ENCODE results near the gene LRMDA. TPM values are rescaled to one million over a fixed set of nuclear protein-coding genes. Genes with fewer than 3 reads are reported as not detected.

The LRMDA gene
- total and polyA plus RNA-seq, 2 of the 4 experiments (the other 2 are of a cell fraction), result 0.07 TPM; not detected in 1

- no peaks in the 10 kb centered on the region for H3K9me1 ChIP-seq (ENCODE audit: insufficient read depth, low read length)
- no peaks in the 10 kb centered on the region for H4K20me1 ChIP-seq (ENCODE audit: insufficient read depth, low read length)
- H3K23ac ChIP-seq (ENCODE audit: low read depth, low read length), result no peak overlapping the region
- no peak overlapping the region; the same call in 1 of the 2 replicates for H4K91ac ChIP-seq (ENCODE audit: insufficient read depth, low read depth, low read length)
- H2AK9ac ChIP-seq (replicated peaks; ENCODE audit: low read depth, low read length, poor library complexity), result no peak overlapping the region
- H3K27ac ChIP-seq (ENCODE audit: insufficient read depth, low read length), result no peak overlapping the region
- H3K27me3 ChIP-seq (ENCODE audit: control insufficient read depth, insufficient read depth, low read length), result peaks cover 2% of the 10 kb centered on the region
- no peak overlapping the region for H3K4me2 ChIP-seq (ENCODE audit: low read depth, low read length)
- H3K4ac ChIP-seq (ENCODE audit: low read depth, low read length), result peak overlapping the region; percentile 41; the same call in 1 of the 2 replicates
- peak overlapping the region; percentile 51; the same call in 1 of the 2 replicates for H3K18ac ChIP-seq (ENCODE audit: low read depth, low read length)
- TF ChIP-seq MAZ (IDR thresholded peaks at IDR 0.05; ENCODE audit: borderline replicate concordance, low read depth, low read length), result no peak
- TF ChIP-seq FOS (IDR thresholded peaks at IDR 0.05; ENCODE audit: low read depth, low read length), result no peak
- no peak for TF ChIP-seq MXI1 (IDR thresholded peaks at IDR 0.05; ENCODE audit: borderline replicate concordance, low read depth, low read length)
- TF ChIP-seq NFE2L2 (IDR thresholded peaks at IDR 0.05; ENCODE audit: low read depth, low read length), result no peak
- no peak for TF ChIP-seq MAFK (IDR thresholded peaks at IDR 0.05; ENCODE audit: low read depth, low read length)
- TF ChIP-seq RAD21 (IDR thresholded peaks at IDR 0.05; ENCODE audit: low read length), result no peak
- TF ChIP-seq, protein P1, sequence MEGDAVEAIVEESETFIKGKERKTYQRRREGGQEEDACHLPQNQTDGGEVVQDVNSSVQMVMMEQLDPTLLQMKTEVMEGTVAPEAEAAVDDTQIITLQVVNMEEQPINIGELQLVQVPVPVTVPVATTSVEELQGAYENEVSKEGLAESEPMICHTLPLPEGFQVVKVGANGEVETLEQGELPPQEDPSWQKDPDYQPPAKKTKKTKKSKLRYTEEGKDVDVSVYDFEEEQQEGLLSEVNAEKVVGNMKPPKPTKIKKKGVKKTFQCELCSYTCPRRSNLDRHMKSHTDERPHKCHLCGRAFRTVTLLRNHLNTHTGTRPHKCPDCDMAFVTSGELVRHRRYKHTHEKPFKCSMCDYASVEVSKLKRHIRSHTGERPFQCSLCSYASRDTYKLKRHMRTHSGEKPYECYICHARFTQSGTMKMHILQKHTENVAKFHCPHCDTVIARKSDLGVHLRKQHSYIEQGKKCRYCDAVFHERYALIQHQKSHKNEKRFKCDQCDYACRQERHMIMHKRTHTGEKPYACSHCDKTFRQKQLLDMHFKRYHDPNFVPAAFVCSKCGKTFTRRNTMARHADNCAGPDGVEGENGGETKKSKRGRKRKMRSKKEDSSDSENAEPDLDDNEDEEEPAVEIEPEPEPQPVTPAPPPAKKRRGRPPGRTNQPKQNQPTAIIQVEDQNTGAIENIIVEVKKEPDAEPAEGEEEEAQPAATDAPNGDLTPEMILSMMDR (conservative IDR thresholded peaks at IDR 0.05; ENCODE audit: low read depth, low read length), result no peak
- no peak for TF ChIP-seq BHLHE40 (IDR thresholded peaks at IDR 0.05; ENCODE audit: low read depth, low read length)
- TF ChIP-seq, protein P2, sequence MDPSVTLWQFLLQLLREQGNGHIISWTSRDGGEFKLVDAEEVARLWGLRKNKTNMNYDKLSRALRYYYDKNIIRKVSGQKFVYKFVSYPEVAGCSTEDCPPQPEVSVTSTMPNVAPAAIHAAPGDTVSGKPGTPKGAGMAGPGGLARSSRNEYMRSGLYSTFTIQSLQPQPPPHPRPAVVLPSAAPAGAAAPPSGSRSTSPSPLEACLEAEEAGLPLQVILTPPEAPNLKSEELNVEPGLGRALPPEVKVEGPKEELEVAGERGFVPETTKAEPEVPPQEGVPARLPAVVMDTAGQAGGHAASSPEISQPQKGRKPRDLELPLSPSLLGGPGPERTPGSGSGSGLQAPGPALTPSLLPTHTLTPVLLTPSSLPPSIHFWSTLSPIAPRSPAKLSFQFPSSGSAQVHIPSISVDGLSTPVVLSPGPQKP (IDR thresholded peaks at IDR 0.05; ENCODE audit: borderline replicate concordance, low read depth, low read length), result no peak
- TF ChIP-seq CHD1 (IDR thresholded peaks at IDR 0.05; ENCODE audit: low read depth, low read length), result no peak
- TF ChIP-seq USF2 (IDR thresholded peaks at IDR 0.05; ENCODE audit: low read depth, low read length), result no peak
- TF ChIP-seq CEBPB (IDR thresholded peaks at IDR 0.05; ENCODE audit: low read depth, low read length), result no peak
- TF ChIP-seq RFX5 (IDR thresholded peaks at IDR 0.05; ENCODE audit: low read depth, low read length), result no peak
- TF ChIP-seq SMC3 (IDR thresholded peaks at IDR 0.05; ENCODE audit: low read depth, low read length), result no peak
- no peak for TF ChIP-seq RCOR1 (IDR thresholded peaks at IDR 0.05; ENCODE audit: insufficient replicate concordance, low read length)
- no peak for TF ChIP-seq POLR2A (IDR thresholded peaks at IDR 0.05; ENCODE audit: low read depth, low read length)
- H2BK5ac ChIP-seq (ENCODE audit: low read depth, low read length, poor library complexity, severe bottlenecking), result peak overlapping the region; percentile 21
- no peak overlapping the region for H3K9ac ChIP-seq (ENCODE audit: low read depth, low read length)
- dilution Hi-C loops (cut with HindIII; ENCODE audit: low sequenced_read_pairs, unreplicated experiment) (no loop called here), intact Hi-C loops (cut with micrococcal nuclease) (no loop called here), in situ Hi-C loops (cut with MboI; ENCODE audit: low sequenced_read_pairs) (no loop called here)
- DNase-seq (no peak), ATAC-seq (ENCODE audit: low read depth) (no peak)
- BruUV-seq (replicated peaks), result no TSS peak
- peak overlapping the region; percentile 68 for H2BK120ac ChIP-seq (ENCODE audit: low read depth, low read length)
- no CpG with 5 or more reads among the region's 2 CpGs for WGBS, 2 experiments (ENCODE audit: extremely low coverage in 2 of 2, insufficient read length in 1 of 2)
- no peak overlapping the region for H2BK15ac ChIP-seq (ENCODE audit: low read depth, low read length)
- H3K36me3 ChIP-seq (ENCODE audit: control insufficient read depth, insufficient read depth, low read length), result no peaks in the 10 kb centered on the region
- POLR2A ChIA-PET (ENCODE audit: unreplicated experiment), result no interaction called here
- H3K14ac ChIP-seq (replicated peaks; ENCODE audit: low read depth, low read length), result no peak overlapping the region
- H2AK5ac ChIP-seq (ENCODE audit: low read depth, low read length), result peak overlapping the region; percentile 23; the same call in 1 of the 2 replicates
- H4K8ac ChIP-seq (ENCODE audit: low read depth in 2 of 2, low read length in 2 of 2), result peak overlapping the region; percentile 9 to 15; a peak in 1 of 4 replicates
- peak overlapping the region; percentile 30; the same call in 1 of the 2 replicates for H2BK20ac ChIP-seq (ENCODE audit: low read depth, low read length)
- H2AFZ ChIP-seq (replicated peaks; ENCODE audit: low read length, poor library complexity), result no peak overlapping the region
- CTCF ChIA-PET, result interaction anchor here (0.6 to 1.9 kb wide), 3 partner anchors 10 to 1176 kb away, joined by 3 to 5 read pairs (median 3); no protein-coding TSS in a partner anchor
- no peaks in the 10 kb centered on the region for H3K9me3 ChIP-seq (ENCODE audit: control insufficient read depth, insufficient read depth, low read length)
- H3K56ac ChIP-seq (ENCODE audit: extremely low read depth, insufficient read depth, low read length), result no peak overlapping the region
- H3K4me1 ChIP-seq (ENCODE audit: control insufficient read depth, insufficient read depth, low read length), result peaks cover 4% of the 10 kb centered on the region
- peak overlapping the region; percentile 73; the same call in 1 of the 2 replicates for H4K5ac ChIP-seq (ENCODE audit: low read depth, low read length)
- H3K4me3 ChIP-seq (ENCODE audit: insufficient read depth, low read depth, low read length), result no peak overlapping the region
- H3K79me1 ChIP-seq (ENCODE audit: low read depth in 1 of 2, low read length in 2 of 2), result no peaks in the 10 kb centered on the region
Measured at GRCh38 chr10:76119036-76119435, 687.6 kb downstream of the LRMDA start.

All from IMR-90 (cell line).